ENCODE data around the gene C2CD2.
"Not testable (repeated sequence)": the region's sequence is repeated elsewhere in the genome, so short reads cannot be mapped to it uniquely, and the experiment has no call there.

Gene C2CD2

GRCh38 chr21:41956926-41957729 lies 3.3 kb upstream of the C2CD2 start:
- no peak for DNase-seq

GRCh38 chr21:41955516-41955915 lies 1.7 kb upstream of the C2CD2 start:
- DNase-seq, result no peak

GRCh38 chr21:41954654-41955499 lies 1.1 kb upstream of the C2CD2 start:
- no peak for DNase-seq

GRCh38 chr21:41953249-41953830 lies 478 bp downstream of the C2CD2 start:
- no peak for DNase-seq

- no peak for DNase-seq
Measured at GRCh38 chr21:41952568-41953248, 1.1 kb downstream of the C2CD2 start.

GRCh38 chr21:41951876-41952567 lies 1.8 kb downstream of the C2CD2 start:
- DNase-seq, result no peak

DNA sequence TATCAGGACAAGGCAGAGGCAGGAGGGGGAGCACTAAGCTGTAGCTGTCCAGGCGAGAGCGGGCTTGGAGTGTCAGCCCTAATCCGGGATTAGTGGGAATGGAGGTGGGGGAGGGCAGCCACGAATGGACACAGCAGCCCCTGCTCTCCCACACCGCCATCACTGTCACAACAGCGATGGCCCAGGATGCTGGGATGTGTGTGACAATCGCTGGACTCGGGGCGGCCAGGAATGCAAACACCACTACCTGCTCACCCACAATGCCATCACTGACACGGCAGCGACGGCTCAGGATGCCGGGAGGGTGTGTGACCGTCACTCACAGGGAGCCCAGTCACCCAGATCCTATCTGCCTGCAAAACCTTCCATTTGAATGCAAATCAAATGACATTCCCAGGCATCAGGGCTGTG lies 2.9 kb downstream of the C2CD2 start:
- DNase-seq, result no peak

GRCh38 chr21:41949631-41950030 lies 4.2 kb downstream of the C2CD2 start:
- DNase-seq, result not testable (repeated sequence)

DNA sequence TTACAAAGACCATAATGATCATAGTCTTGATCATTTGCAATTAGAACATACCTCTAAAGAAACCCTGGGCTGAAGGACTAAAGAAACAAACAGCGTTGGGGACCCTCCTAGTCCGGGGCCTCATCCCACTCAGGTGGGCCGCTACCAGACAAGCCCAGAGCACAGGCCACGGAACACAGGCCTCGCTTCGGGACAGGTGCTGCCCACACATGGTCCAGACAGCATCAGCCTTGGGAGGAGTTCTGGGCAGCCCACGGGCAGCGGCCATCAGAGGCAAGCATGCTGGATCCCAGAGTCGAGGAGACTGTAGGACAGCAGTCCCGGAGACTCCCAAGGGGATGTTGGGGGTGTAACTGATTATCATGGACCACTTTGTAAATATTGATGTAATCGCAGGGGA lies 4.9 kb downstream of the C2CD2 start:
- no peak for DNase-seq

GRCh38 chr21:41948078-41948895 lies 5.5 kb downstream of the C2CD2 start:
- DNase-seq, result no peak

GRCh38 chr21:41945982-41946381 lies 7.8 kb downstream of the C2CD2 start:
- no peak for DNase-seq

DNA sequence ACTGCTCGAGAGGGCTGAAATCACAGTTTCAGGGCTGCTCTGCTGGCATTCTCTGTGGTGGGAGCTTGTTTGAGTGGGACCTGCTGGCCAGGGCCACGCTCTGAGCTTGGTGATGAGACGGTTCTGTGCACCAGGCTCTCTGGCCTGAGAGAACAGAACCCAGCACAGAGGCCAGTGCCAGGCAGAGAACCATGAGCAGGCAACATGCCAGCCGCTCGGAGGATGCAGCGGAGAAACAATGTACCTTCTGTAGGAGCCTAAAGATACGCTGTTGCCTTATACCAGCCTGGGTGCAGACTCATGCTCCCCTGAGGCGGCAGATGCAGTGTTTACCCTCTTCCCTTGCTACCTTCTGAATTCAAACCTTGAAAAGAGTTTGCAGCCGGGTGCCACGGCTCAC lies 10.0 kb downstream of the C2CD2 start:
- DNase-seq, result no peak

- no peak for DNase-seq
Measured at GRCh38 chr21:41942457-41942856, 11.4 kb downstream of the C2CD2 start.

DNA sequence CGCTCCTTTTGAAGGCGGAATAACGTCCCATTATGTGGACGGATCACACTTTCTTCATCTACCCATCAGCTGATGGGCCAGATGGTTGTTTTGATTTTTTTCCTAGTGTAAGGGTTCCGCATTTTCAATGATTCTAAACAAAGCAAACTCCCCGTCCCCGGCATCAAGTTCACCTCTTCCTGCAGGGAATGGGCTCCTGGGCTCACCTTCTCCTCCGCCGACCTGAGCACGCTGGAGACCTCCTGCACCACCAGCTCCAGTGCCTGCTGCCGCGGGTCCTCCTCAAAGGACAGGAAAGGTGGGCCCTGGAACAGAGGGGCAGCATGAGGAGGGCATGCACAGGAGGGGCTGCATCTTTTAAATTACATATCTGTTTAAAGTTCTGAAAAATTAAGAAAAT lies 11.9 kb downstream of the C2CD2 start:
- no peak for DNase-seq

DNA sequence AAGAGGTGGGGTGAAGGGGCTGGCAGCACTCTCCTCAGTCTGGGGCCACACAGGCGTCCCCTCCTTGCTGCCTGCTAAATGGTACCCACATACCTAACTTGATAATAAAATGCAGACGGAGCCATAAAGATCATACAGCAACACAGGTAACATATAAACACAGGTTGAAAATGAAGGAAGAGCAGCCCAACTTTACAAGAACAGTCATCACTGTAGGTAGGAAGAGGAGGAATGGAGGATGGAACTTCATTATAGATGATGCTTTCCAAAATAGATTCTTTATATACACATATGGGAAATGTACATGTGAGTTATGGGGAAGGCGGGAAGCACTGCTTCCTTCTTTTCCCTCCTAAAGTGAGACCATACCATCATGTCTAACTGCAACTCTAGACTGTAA lies 13.4 kb downstream of the C2CD2 start:
- no peak for DNase-seq

DNA sequence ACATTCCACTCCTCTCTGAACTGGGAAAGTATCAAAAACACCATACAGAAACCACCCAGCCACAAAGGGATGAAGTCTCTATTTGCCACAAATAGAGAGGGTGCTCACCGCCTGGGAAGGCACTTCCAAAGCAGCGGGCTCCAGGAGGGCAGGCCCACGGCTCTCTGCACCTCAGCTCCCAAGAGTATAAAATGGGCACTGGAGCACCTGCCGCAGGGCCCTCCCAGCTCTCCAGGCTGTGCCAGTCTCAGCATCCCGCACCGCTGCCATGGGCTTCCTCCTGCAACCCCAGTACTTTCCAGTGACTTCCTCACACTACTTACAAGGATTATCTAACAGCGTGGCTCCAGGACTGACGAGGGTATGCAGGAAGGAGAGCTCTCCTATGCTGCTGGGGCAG lies 14.4 kb downstream of the C2CD2 start:
- DNase-seq, result no peak

- no peak for DNase-seq
Measured at GRCh38 chr21:41933313-41934079, 20.3 kb downstream of the C2CD2 start.

DNA sequence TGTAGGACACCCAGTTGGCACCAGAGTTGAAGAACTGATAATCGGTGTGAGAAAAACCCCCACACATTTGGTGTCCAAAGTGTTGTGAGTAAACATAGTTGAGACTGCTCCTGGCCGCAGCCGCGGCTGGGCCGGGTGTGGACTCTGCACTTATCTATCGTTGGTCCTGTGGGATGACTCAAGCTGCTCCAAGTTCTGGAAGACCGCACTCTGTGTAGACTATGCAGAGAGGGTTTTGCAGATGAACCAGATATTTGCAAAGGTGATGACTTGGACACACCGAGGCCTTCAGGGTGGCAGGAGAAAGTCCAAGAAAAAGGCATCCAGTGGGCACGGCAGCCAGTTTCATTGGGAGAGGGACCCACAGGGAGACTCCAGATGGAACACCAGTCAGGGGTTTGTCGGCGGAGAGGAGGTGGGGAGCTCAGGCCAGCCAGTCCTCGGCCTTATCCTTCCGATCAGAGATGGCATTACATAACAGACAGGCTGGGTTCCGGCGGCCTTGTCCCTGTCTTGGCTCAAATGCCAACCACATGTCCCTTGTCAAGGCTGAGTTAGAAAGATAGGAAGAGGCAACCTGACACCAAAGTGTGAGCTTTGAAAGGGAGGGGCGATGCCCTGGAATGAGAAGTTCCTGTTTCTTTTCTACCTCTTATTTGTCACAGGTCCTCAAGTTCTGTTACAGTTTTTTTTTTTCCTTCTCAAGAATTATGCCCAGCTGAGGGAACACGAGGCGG lies 21.1 kb downstream of the C2CD2 start:
- no peak for DNase-seq

GRCh38 chr21:41932191-41932575 lies 21.6 kb downstream of the C2CD2 start:
- DNase-seq, result no peak

GRCh38 chr21:41931041-41931451 lies 22.8 kb downstream of the C2CD2 start:
- no peak for DNase-seq

Data from stimulated activated CD4-positive, alpha-beta T cell treated with anti-CD3 and anti-CD28 coated beads, Interleukin-12 subunit alpha, Interleukin-12 subunit beta, amount 100 ng/mL, for 4 hours (primary cell).